HCT116 (cell line): Measurements from ENCODE around the gene CHAC1. TPM values are rescaled to one million over a fixed set of nuclear protein-coding genes. Genes with fewer than 3 reads are reported as not detected.

Experiments used
- ATAC-seq: fragments of 200-7000 bp; cut with Tn5 transposase; 2 replicates; pipeline ENCODE4 v1.9.1; 2020; ENCODE audit warnings: mild to moderate bottlenecking, moderate library complexity
- BruUV-seq: library from RNA; stranded (reverse); fragments of 400-500 nt; replicated peaks from 2 replicates; lab custom pipeline; 2021; lab: Mats Ljungman, UMichigan
- CTCF ChIA-PET: fragments of 300-600 bp; sonication (Branson Sonifier 250); formaldehyde crosslinking; loops from one replicate; lab custom pipeline; 2021; ENCODE audit warnings: antibody characterized with exemption; lab: Charles Lee
- POLR2A ChIA-PET: fragments of 300-600, 350-600 bp; sonication (Branson Sonifier 250); formaldehyde crosslinking; loops from one replicate; lab custom pipeline; 2021; ENCODE audit warnings: antibody characterized with exemption; lab: Charles Lee
- RAD21 ChIA-PET, 2 experiments: fragments of 300-600 bp; sonication (Branson Sonifier 250); formaldehyde crosslinking; loops; one replicate each; lab custom pipeline; 2023; ENCODE audit warnings: low total read pairs in 2 of 2; ENCODE audit not compliant: uncharacterized antibody in 2 of 2, unreplicated experiment in 2 of 2, low non-redundant PET in 1 of 2; lab: Charles Lee
- DNase-seq: peaks from one replicate; pipeline ENCODE4 v3.0.0-alpha.2; 2010; ENCODE audit warnings: low read depth, low spot score
- H2AFZ ChIP-seq: fragments of 200-600 bp; shearing (Covaris generic), sonication (generic); 2 replicates; pipeline ENCODE4 v1.6.1; 2017; ENCODE audit warnings: low read depth, mixed run types, mixed read lengths, antibody characterized with exemption, low read length; ENCODE audit not compliant: poor library complexity, severe bottlenecking
- H3K27ac ChIP-seq: 2 replicates; pipeline ENCODE4 v1.5.1; 2012; ENCODE audit warnings: low read depth, low read length
- H3K27me3 ChIP-seq: fragments of 200-600 bp; sonication (generic); 2 replicates; pipeline ENCODE4 v1.6.1; 2016; ENCODE audit warnings: mixed run types, low read length, mixed read lengths; ENCODE audit not compliant: insufficient read depth
- H3K36me3 ChIP-seq, 2 experiments: fragments of 200-500 bp in 1 of 2; fragments of 200-600 bp in 1 of 2; sonication (Bioruptor generic) in 1 of 2; sonication (generic) in 1 of 2; 2 replicates each; pipeline versions ENCODE4 v1.5.1 to v1.6.1; 2014 to 2016; ENCODE audit warnings: low read length in 2 of 2, inconsistent platforms in 1 of 2, mixed read lengths in 1 of 2, mixed run types in 1 of 2; ENCODE audit not compliant: insufficient read depth in 2 of 2, control insufficient read depth in 1 of 2
- H3K4me1 ChIP-seq, 2 experiments: fragments of 200-600 bp in 1 of 2; sonication (generic) in 1 of 2; 2 replicates each; pipeline versions ENCODE4 v1.5.1 to v1.6.1; 2012 to 2017; ENCODE audit warnings: low read length in 2 of 2, inconsistent platforms in 1 of 2, mild to moderate bottlenecking in 1 of 2, mixed read lengths in 1 of 2, mixed run types in 1 of 2, moderate library complexity in 1 of 2; ENCODE audit not compliant: insufficient read depth in 2 of 2, control insufficient read depth in 1 of 2
- H3K4me2 ChIP-seq: fragments of 200-600 bp; sonication (generic); 2 replicates; pipeline ENCODE4 v1.6.1; 2017; ENCODE audit warnings: mixed run types, low read length, mixed read lengths
- H3K4me3 ChIP-seq, 2 experiments: fragments of 200-600 bp in 1 of 2; sonication (generic) in 1 of 2; replicated peaks in 1 of 2; 2 replicates each; pipeline ENCODE4 v1.5.1; 2011 to 2016; ENCODE audit warnings: low read length in 2 of 2, control low read depth in 1 of 2, low read depth in 1 of 2, mild to moderate bottlenecking in 1 of 2, mixed read lengths in 1 of 2, mixed run types in 1 of 2
- H3K79me2 ChIP-seq: fragments of 200-600 bp; sonication (generic); 2 replicates; pipeline ENCODE4 v1.6.1; 2017; ENCODE audit warnings: mild to moderate bottlenecking, mixed run types, low read length, moderate library complexity, mixed read lengths; ENCODE audit not compliant: insufficient read depth
- H3K9ac ChIP-seq: fragments of 200-600 bp; sonication (generic); 2 replicates; pipeline ENCODE4 v1.6.1; 2016; ENCODE audit warnings: low read length, mixed read lengths
- H3K9me2 ChIP-seq: fragments of 200-600 bp; sonication (generic), shearing (Covaris generic); 2 replicates; pipeline ENCODE4 v1.6.1; 2017; ENCODE audit warnings: mixed run types, mild to moderate bottlenecking, moderate library complexity; ENCODE audit not compliant: insufficient read depth
- H3K9me3 ChIP-seq, 2 experiments: fragments of 200-500 bp in 1 of 2; fragments of 200-600 bp in 1 of 2; sonication (Bioruptor generic) in 1 of 2; sonication (generic) in 1 of 2; 2 replicates each; pipeline ENCODE4 v1.6.1; 2014 to 2017; ENCODE audit warnings: low read length in 2 of 2, mixed read lengths in 2 of 2, inconsistent platforms in 1 of 2, low read depth in 1 of 2, mild to moderate bottlenecking in 1 of 2, mixed run types in 1 of 2, moderate library complexity in 1 of 2; ENCODE audit not compliant: control insufficient read depth in 1 of 2, insufficient read depth in 1 of 2
- H4K20me1 ChIP-seq: fragments of 200-600 bp; sonication (generic), shearing (Covaris generic); 2 replicates; pipeline ENCODE4 v1.6.1; 2017; ENCODE audit warnings: mixed run types, mild to moderate bottlenecking, moderate library complexity; ENCODE audit not compliant: insufficient read depth
- ATF3 ChIP-seq: IDR thresholded peaks from 2 replicates; pipeline ENCODE4 v1.6.1; 2012
- EGR1 ChIP-seq: IDR thresholded peaks from 2 replicates; pipeline ENCODE4 v1.6.1; 2012; ENCODE audit warnings: low read depth
- FOSL1 ChIP-seq: IDR thresholded peaks from 2 replicates; pipeline ENCODE4 v1.6.1; 2012; ENCODE audit warnings: low read depth
- JUND ChIP-seq: IDR thresholded peaks from 2 replicates; pipeline ENCODE4 v1.6.1; 2012
- MAX ChIP-seq: IDR thresholded peaks from 2 replicates; pipeline ENCODE4 v1.6.1; 2012
- POLR2A ChIP-seq: IDR thresholded peaks from 2 replicates; pipeline ENCODE4 v1.7.0; 2011; ENCODE audit warnings: borderline replicate concordance; ENCODE audit not compliant: insufficient read depth, insufficient read length; ENCODE audit errors: extremely low read depth
- POLR2AphosphoS5 ChIP-seq: IDR thresholded peaks from 2 replicates; pipeline ENCODE4 v1.6.1; 2011; ENCODE audit warnings: mild to moderate bottlenecking, low read depth, low read length, moderate library complexity
- RAD21 ChIP-seq: IDR thresholded peaks from 2 replicates; pipeline ENCODE4 v1.6.1; 2012; ENCODE audit warnings: low read depth, mild to moderate bottlenecking
- SIN3A ChIP-seq: IDR thresholded peaks from 2 replicates; pipeline ENCODE4 v1.6.1; 2012; ENCODE audit warnings: low read depth
- SRF ChIP-seq: IDR thresholded peaks from 2 replicates; pipeline ENCODE4 v1.6.1; 2012; ENCODE audit warnings: low read depth
- TCF7L2 ChIP-seq: IDR thresholded peaks from 2 replicates; pipeline ENCODE4 v1.7.0; 2011; ENCODE audit warnings: borderline replicate concordance, inconsistent platforms; ENCODE audit not compliant: insufficient read depth, insufficient read length; ENCODE audit errors: extremely low read depth
- ZFX ChIP-seq: fragments of 450-650 bp; IDR thresholded peaks from 2 replicates; pipeline ENCODE4 v1.6.1; 2017
- ZNF274 ChIP-seq: fragments of 200-500 bp; sonication (Bioruptor generic); IDR thresholded peaks from 2 replicates; pipeline ENCODE4 v1.6.1; 2014; ENCODE audit warnings: mild to moderate bottlenecking, low read depth, low read length, inconsistent platforms
- intact Hi-C: fragments of 100-400 bp; cut with micrococcal nuclease; formaldehyde crosslinking; loops from 2 replicates; pipeline ENCODE4 v1.10.0; 2022
- total RNA-seq: library from RNA; stranded (reverse); gene quantifications from one replicate; pipeline ENCODE4 v1.2.1, GENCODE V29; 2021; ENCODE audit not compliant: unreplicated experiment

The CHAC1 gene
- total RNA-seq, 1 experiment from 2014 or later = 58.9 TPM

GRCh38 chr15:40951764-40952163, 1.5 kb upstream of the CHAC1 start:
- no peak overlapping the region for H3K4me3 ChIP-seq
- ChIA-PET RAD21 (no interaction called here), CTCF (interaction anchor here (2.8 kb wide), 1 partner anchor 10 kb away, joined by 24 read pairs; no protein-coding TSS in a partner anchor), POLR2A (interaction anchor here (2.1 to 3.9 kb wide), 3 partner anchors 10 to 22 kb away, joined by 39 to 48 read pairs (median 44); partner anchors contain the start of gene DLL4)
- H4K20me1 ChIP-seq = no peaks in the 10 kb centered on the region
- H3K27me3 ChIP-seq = no peaks in the 10 kb centered on the region
- no peaks in the 10 kb centered on the region for H3K36me3 ChIP-seq
- no peak overlapping the region for H3K27ac ChIP-seq
- no peak overlapping the region for H3K9ac ChIP-seq
- DNase-seq (no peak), ATAC-seq (no peak)
- TSS peak; percentile 88 for BruUV-seq
- peaks cover 9 to 23% of the 10 kb centered on the region in 2 experiments; a peak in 2 of 4 replicates for H3K4me1 ChIP-seq
- peak overlapping the region; percentile 95; the same call in 1 of the 2 replicates for H3K4me2 ChIP-seq
- H3K9me2 ChIP-seq = no peaks in the 10 kb centered on the region
- H3K9me3 ChIP-seq = no peaks in the 10 kb centered on the region
- TF ChIP-seq ZFX (no peak), TCF7L2 (no peak), FOSL1 (no peak), ZNF274 (no peak), MAX (no peak), SIN3A (no peak), ATF3 (no peak), POLR2AphosphoS5 (no peak), RAD21 (no peak), EGR1 (no peak), SRF (no peak), JUND (no peak), POLR2A (no peak)
- no peak overlapping the region for H2AFZ ChIP-seq
- H3K79me2 ChIP-seq = no peaks in the 10 kb centered on the region
- intact Hi-C loops = no loop called here
